Stimulated activated naive CD4-positive, alpha-beta T cell treated with Interleukin-2 at 50 U/mL for 16 hours (primary cell): ENCODE measurements around the gene SELPLG.
"Not testable (repeated sequence)": the region's sequence is repeated elsewhere in the genome, so short reads cannot be mapped to it uniquely, and the experiment has no call there.

Experiments used
- DNase-seq: peaks from one replicate; lab custom pipeline; 2025; lab: John Stamatoyannopoulos, UW

SELPLG gene

DNA sequence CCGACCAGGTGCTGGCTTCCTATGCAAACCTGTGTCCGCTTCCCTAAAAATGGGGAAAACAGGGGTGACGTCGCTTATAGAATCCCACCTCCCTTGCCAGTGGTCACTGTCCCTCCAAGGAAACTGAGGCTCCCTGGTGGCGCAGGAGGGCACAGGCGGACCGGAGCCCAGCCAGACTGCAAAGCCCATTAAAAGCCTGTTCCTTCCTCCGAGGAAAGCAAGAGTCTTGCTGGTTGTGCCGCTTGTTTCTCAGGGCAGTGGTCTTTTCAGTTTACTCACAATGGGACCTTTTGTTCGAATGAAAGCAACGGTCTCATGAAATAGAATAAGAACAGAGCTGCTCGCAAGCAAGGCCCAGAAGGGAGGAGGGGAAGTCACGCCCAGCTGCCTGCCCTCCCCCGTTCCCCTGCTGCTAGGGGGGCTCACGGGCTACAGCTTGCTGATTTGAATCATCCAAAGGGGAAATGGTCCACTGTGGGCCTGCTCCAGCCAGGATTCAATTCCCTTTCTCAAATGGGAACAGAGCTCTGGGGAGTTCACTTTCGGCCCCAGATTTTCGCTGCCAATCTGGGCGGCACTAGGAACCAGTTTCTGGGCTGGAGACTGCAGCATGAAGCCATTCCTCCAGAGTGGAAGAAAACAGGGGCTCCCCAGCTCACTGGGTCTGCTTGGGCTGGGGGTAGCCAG is 4.6 kb upstream of the SELPLG start:
- DNase-seq, result no peak

DNA sequence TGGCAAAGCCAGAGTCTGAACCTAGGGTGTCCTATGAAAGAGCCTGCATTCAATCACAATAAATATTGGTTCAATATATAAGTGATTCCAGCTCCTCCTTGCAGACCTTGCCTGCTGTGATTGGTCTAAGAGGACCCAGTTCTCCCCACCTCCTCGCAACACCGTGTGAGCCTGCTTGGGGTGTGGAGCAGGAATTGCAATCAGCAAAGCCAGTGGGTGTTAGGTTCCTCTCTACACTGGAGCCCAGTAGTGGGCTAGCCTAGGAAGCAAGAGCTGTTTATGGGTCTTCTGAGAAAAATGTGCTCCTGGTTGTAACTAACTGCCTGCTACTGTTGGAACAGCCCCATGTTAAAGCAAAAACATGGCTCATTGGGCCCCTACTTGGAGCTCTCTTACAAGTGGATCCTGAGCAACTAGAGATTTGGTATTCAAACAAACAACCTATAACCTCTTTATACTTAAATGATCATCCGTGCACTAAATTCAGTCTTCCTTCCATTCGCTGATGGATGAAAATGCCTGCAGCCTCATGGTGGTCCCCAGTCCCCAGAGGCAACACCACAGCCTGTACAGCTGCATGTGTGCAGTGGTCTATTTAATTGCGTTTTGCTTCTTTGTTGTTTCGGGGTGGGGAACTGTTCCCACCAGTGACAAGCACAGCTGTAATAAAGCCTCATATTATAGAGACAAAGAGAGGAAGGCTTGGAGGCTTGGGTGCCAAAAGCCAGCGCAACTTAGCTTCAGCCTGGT is 3.7 kb upstream of the SELPLG start:
- DNase-seq, result no peak

DNA sequence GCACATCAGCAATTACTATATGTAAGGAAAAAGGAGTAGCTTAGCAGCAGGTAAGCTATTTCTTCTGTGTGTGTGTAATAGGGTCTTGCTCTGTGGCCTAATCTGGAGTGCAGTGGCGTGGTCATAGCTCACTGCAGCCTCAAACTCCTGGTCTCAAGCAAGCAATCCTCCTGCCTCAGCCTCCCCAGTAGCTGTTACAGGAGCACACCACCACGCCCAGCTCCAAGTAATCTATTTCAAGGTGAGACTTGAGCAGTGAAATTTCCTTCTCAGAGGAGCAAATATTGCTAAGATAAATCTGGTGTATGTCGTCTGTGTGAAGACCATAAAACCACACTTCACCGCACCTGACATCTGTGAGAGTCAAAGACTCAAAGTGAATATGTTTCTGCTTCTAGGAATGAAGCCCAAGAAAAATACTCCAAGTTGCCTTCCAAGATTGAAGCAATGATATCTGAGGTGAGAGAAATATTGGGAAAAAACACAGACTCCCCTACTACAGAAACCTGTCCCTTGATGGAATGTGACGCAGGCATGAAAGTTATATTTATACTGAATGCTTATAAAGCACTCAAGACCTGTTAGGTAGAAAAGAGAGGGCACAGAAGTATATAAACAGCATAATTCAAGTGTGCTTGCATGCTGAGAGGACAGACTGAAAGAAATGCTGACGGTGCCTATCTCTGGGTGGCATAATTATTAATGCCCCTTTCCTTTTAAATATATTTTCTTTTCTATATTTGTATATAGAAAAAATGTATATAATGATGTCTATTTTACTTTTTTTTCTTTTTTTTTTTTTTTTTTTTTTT is 2.5 kb upstream of the SELPLG start:
- DNase-seq, result no peak

DNA sequence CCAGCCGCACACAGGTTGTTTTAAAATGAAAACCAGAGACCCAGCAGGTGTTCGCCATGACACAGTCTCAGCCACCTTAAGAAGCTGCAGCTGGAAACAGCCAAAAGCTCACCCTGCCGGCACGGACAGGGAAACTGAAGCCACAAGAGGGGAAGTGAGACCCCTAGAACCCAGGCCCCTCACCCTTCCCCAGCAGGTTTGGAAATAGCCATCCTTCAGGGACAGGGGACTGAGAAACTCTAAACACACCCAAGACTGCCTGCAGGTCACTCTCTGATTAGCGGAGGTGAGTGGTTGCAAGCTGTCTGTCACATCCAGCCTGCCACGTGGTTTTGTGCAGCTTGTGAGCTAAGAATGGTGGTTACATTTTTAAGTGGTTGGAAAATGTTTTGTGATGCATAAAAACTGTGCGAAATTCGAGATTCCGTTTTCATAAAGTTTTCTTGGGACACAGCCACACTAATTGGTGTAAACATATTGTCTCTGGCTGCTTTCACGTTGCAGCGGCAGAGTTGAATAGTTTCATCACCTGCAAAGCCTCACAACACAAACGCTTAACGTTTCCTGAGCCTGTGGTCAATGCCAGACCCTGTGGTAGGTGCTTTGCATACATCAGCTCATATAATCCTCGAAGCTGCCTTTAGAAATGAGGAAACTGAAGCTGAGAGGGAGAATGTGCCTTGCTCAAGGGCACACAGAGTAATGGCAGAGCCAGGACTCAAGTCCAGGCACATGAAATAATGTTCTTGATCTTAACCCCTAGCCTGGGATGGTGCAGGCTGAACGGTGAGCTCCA is 1.7 kb upstream of the SELPLG start:
- peak; percentile 38 for DNase-seq

DNA sequence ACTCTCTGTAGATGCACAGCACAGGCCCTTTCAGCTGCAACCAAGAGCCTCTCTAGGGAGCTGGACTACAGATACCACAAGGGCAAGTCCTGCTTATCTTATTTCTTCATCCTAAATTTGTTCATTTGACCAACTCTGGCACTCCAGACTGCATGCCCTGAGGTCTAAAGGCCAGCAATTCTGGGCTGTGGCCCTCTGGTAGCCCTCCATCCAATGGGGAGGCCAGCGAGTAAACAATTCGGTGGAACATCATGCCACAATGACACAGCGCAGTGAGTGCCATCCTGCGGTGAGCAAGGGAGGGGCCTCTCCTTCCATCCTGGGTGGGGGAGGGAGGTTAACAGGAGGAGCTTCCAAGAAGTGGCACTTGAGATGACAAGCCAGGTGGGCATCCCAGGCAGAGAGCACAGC is 652 bp upstream of the SELPLG start:
- DNase-seq, result peak; percentile 36

DNA sequence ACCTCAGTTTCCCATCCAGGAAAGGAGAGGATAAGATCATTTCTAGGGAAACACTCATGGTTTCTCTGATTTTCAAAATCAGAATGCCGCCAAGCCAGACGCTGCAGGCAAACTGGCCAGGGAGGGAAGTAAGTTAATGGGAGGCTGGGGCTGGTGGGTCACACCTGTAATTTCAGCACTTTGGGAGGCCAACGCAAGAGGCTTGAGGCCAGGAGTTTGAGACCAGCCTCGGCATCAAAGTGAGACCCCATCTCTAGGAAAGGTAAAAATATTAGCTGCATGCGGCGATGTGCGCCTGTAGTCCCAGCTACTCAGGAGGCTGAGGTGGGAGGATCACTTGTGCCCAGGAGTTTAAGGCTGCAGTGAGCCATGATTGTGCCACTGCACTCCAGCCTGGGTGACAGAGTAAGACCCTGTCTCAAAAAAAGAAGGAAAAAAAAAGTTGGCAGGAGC is 587 bp downstream of the SELPLG start:
- DNase-seq, result no peak

DNA sequence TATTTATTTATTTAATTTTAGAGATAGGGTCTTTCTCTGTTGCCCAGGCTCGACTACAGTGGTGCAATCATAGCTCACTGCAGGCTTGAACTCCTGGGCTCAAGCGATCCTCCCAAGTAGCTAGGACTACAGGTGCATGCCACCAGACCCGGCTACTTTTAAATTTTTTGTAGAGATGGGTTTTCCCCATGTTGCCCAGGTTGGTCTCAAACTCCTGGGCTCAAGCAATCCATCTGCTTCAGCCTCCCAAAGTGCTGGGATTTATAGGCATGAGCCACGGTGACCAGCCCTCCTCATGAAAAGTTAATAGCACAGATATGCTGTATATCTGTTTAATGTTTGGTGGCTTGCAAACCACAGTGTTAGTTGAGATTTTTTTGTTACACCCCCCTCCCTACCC is 2.4 kb downstream of the SELPLG start:
- DNase-seq, result not testable (repeated sequence)

DNA sequence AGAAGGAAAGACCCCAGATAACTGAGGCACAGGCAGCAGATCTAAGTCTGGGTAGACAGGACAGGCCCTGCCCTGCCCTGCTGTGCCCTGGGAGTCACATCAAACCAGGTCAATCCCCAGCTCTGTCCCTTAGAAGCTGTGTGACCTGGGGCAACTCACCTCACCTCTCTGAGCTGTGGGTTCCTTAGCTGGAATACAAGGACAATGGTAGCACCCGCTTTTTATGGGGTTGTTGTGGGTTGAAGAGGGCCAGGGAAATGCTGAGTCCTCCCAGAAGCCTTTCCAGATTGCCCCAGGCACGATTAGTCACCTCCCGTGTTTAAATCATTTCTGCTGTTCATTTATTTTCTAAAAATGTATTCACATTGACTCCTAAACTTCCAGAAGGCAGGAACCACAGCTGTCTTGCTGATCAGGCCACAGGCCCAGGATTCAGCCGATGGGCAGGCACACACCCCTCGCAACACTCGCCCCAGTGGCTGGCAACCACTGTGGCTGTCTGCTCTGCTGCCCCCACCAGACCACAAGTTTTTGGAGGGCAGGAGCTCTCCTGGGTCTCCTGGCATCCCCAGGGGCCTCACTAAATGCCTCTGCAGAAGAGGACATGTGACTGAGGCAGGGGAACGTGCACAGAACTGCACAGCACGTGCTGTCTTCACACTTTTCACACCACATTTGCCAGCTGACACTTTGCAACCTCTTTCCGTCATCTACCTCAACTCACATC is 3.0 kb downstream of the SELPLG start:
- no peak for DNase-seq

DNA sequence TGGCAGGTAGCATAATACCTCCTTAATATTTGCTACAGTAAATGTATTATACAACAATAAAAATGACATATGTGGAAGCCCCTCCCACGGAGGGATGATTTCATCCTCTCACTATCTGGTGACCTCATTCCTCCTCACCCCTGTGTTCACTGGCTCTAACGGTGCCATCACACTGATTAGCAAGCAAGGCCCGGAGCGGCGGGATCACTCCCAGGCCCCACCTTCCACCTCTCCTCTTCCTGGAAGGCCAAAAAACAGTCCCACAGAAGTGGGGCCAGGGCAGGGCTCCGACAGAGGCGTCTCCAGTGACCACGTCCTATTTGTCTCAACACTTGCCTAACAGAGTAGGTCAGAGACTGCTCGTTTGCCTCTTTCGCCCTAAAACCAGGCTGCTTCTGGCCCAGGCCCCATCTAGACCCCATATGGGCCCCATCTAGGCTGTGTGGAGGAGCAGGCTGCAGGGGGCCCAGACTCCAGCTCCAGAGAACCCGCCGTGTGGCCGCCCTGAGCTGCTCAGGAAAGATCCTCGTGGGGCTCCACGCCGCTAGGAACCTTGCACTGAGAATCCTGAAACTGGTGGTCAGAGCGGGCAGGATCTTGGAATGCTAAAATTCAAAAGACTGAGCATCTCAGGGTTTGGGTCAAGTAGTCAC is 3.7 kb downstream of the SELPLG start:
- peak; percentile 55 for DNase-seq

DNA sequence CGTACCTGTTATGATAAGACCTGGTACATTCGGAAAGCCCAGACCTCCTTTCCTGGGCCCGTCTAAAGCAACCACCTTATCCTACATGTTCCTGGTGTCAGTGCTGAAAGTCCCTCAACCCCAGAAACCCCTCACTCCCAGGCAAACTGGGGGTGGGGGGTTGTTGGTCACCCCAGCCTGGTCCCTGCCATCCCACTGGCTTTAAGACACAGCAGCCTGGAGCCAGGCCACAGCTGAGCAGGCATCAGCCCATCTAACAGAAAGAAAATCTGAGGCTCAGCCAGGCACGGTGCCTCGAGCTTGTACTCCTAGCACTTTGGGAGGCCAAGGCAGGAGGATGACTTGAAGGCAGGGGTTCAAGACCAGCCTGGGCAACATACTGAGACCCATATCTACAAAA is 4.5 kb downstream of the SELPLG start:
- no peak for DNase-seq

DNA sequence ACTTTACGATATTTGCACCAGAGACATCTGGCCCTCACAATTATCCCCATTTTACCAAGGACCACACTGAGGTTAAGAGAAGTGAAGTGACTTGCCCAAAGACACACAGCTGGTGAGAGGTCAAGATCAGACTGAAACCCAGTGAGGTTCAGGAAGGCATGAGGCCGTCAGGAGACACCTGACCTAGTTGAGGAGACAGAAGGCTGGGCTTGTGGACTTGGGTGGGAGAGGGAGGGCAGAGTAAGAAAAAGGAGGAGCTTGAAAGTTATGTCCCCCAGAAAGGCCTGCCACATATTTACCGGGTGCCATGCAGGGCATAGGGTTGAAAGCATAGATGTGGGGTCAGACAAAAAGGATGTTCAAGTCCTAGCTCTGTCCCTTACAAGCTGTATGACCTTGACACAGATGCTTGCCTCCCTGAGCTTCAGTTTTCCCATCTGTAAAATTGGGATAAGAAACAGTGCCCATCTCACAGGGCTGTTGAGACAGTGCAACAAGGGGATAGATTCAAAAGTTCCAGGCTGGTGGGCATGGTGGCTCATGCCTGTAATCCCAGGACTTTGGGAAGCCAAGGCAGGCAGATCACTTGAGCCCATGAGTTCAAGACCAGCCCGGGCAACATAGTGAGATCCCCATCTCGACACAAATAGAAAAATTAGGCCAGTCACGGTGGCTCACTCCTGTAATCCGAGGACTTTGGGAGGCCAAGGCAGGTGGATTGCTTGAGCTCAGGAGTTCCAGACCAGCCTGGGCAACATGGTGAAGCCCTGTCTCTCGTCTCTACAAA is 6.4 kb downstream of the SELPLG start:
- DNase-seq, result no peak

DNA sequence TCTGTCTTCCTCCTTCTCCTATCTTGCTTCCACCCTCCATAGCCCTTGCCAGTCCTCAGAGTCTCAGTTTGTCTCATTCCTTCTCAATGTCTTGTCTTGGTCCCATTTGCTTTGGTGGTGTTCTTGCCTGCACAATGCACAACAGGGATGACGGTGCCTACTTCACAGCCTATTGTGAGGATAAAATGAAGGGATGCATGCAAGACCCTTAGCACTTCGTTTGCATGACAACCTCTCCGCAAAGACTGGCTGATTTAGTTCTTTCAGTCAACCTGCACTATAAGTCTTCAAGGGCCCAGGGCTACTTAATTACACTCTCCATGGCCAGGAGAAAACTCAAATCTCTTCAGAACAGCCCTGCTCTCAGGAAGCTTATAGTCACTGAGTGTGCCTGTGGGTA is 8.5 kb downstream of the SELPLG start:
- DNase-seq, result no peak

DNA sequence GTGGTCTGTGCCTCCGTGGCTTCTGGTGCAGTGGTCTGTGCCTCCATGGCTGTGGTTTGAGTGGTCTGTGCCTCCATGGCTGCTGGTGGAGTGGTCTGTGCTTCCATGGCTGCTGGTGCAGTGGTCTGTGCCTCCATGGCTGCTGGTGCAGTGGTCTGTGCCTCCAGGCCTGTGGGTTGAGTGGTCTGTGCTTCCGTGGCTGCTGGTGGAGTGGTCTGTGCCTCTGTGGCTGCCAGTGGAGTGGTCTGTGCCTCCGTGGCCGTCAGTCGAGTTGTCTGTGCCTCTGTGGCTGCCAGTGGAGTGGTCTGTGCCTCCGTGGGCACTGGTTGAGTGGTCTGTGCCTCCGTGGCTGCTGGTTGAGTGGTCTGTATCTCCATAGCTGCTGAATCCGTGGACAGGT is 10.1 kb downstream of the SELPLG start:
- no peak for DNase-seq

DNA sequence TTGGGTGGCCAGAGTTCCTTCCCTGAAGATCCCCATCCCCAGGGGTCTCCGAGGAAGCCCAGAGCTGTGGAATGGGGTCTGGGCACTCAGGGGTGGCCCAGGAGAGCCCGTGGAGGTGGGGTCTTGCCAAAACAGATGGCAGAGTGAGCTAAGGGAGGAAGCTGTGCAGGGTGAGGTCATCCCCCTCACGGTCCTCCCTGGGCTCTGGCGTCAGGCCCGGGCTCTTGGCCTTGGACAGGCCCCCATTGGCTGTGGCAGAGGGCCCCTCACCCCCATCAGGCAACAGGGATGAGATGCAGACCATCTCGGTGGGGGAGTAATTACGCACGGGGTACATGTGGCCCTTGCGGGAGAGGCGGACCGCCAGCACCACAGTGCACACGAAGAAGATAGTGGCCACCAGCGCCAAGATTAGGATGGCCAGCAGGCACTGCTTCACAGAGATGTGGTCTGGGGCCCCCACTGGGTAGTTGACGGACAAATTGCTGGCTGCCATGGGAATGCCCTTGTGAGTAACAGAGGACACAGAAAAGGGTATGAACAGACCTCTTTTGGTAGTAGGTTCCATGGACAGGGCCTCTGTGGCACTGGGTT is 10.7 kb downstream of the SELPLG start:
- DNase-seq, result no peak

DNA sequence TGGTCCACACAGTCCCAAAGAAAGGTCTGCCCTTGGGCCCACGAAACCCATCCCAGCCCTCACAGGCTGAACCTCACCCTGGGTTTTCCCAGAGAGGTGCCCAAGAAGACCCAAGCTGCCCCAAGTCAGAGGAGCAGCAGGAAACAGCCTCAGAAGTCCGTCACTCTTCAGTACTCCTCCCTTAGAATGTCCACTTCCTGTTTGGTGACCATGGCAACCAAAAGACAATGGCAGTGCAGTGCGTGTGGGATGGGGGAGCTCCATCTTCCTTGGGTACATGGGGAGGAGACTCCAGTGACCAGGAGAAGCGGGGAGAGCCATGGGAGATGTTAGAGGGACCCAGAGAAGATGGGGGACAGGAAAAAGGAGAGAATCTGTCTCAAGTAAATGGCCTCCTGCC is 11.3 kb downstream of the SELPLG start:
- DNase-seq, result no peak

DNA sequence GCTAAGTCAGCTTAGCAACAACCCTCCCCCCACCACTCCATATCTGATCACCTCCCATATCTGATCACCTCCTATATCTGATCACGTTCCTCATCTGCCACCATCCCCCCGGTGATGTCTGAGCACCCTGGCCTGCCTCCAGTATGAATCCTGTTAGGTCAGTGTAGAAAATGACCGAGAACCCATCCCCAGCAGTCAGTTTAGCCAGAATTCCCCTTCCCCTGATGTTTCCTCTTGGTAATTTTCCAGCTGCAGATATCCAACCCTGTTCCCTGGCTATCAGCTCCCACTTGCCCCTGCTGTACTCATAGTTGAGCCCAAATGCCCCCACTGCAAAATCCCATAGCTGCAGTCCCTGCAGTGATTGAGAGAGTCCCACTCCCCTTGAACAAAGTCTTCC is 12.5 kb downstream of the SELPLG start:
- DNase-seq, result no peak

DNA sequence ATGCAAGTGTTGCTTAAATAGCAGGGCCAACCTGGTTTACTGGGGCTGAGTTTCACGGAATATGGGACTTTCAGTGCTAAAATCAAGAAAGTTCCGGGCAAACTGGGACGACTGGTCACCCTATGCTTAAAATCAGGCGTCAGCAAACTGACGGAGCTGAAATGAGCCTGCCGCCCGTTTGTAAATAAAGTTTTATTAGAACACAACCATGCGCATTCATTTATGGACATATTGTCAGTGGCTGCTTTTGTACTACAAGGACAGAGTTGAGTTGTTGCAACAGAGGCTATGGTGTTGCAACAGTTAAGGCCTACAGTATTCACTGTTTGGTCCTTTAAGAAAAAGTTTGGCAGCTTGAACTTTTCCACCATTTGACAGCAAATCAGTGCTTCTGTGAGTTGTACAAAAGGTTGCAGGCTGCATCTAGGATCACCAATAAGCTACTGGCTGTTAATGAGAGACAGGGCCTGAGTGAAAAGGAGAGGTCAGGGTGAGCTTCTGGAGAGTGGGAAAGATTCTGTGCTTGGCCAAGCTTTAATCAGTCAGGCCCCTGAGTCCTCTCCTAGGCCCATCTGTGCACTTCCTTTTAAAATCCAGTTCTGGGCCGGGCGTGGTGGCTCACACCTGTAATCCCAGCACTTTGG is 13.3 kb downstream of the SELPLG start:
- no peak for DNase-seq

DNA sequence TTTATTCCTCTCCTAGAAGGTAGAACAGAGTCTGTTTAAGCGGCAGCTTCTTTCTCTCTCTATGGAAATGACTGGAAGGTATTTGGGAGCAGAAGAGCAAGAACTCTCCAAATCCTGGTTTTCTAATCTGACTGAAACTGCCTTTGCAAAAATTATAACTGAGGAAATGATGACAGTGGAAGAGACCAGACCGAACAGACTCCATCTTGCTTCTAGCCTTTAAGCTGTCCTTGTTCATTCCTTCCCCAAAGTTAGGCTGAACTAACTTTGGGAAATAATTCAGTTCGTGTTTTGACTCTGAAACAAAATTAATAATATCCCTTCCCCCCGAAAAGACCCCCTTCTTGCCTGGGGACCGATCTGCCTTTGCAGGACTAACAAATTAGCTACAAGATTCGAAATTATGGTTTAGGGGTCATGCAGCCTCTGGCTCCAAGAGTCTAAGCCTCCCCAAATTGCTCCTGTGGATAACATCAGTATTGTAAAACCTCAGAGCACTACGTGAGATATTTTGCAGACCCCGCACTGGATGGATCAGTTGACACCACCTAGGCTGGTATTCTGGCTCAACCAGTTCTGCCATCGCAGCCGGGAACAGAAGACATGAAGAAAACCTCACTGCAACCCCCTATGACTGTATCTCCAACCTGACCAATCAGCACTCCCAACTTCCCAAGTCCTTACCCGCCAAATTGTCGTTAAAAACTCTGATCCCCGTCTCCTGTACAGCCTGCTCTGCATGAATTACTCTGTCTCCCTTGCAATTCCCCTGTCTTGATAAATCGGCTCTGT is 14.1 kb downstream of the SELPLG start:
- DNase-seq, result no peak
